Activated T-helper 17 cell treated with anti-CD3 and anti-CD28 coated beads, Interleukin-2, amount 50 U/mL, for 72 hours (primary cell): ENCODE data around the gene STARD7. TPM values are rescaled to one million over a fixed set of nuclear protein-coding genes. Genes with fewer than 3 reads are reported as not detected.
A peak's percentile ranks its signal among the peaks of the same experiment; 100 is the strongest.
"Not testable (repeated sequence)": the region's sequence is repeated elsewhere in the genome, so short reads cannot be mapped to it uniquely, and the experiment has no call there.

Source experiments
- ATAC-seq: fragments of 150-1000 bp; cut with Tn5 transposase; replicated peaks from 2 replicates; pipeline ENCODE4 v1.10.0; 2021; ENCODE audit warnings: mild to moderate bottlenecking, moderate library complexity
- H3K27ac Mint-ChIP-seq: one replicate; pipeline ENCODE4 v1.8.0; 2022; ENCODE audit warnings: mixed read lengths
- H3K27me3 Mint-ChIP-seq: one replicate; pipeline ENCODE4 v1.8.0; 2022; ENCODE audit warnings: mixed read lengths
- H3K36me3 Mint-ChIP-seq: one replicate; pipeline ENCODE4 v1.8.0; 2022; ENCODE audit warnings: low read depth, mild to moderate bottlenecking, mixed read lengths
- H3K4me1 Mint-ChIP-seq: one replicate; pipeline ENCODE4 v1.8.0; 2022; ENCODE audit warnings: mixed read lengths
- H3K4me3 Mint-ChIP-seq: one replicate; pipeline ENCODE4 v1.8.0; 2022; ENCODE audit warnings: mild to moderate bottlenecking, mixed read lengths
- H3K9me3 Mint-ChIP-seq: one replicate; pipeline ENCODE4 v1.8.0; 2022; ENCODE audit warnings: mixed read lengths
- total RNA-seq, 2 donors: library from RNA; stranded (reverse); gene quantifications; one replicate each; pipeline ENCODE4 v1.2.3, GENCODE V29; 2022

Gene STARD7
- total RNA-seq, 2 donors from 2014 or later: 140 to 190 TPM

GRCh38 chr2:96170626-96171025 is 38.0 kb downstream of the STARD7 start:
- Mint-ChIP-seq H3K4me1 (peaks cover 15% of the 10 kb centered on the region), H3K4me3 (no peak overlapping the region)

GRCh38 chr2:96169868-96170507 is 38.6 kb downstream of the STARD7 start:
- no peaks in the 10 kb centered on the region for H3K9me3 Mint-ChIP-seq
- H3K4me3 Mint-ChIP-seq: no peak overlapping the region
- peaks cover 15% of the 10 kb centered on the region for H3K4me1 Mint-ChIP-seq
- no peak overlapping the region for H3K27ac Mint-ChIP-seq
- no peaks in the 10 kb centered on the region for H3K36me3 Mint-ChIP-seq
- no peak for ATAC-seq
- H3K27me3 Mint-ChIP-seq: no peaks in the 10 kb centered on the region

More at GRCh38 chr2:96170626-96171025, 38.0 kb downstream of the STARD7 start:
- no peak overlapping the region for H3K27ac Mint-ChIP-seq
- no peaks in the 10 kb centered on the region for H3K36me3 Mint-ChIP-seq
- no peak for ATAC-seq
- H3K9me3 Mint-ChIP-seq: no peaks in the 10 kb centered on the region
- no peaks in the 10 kb centered on the region for H3K27me3 Mint-ChIP-seq

GRCh38 chr2:96167407-96168013 is 41.1 kb downstream of the STARD7 start:
- H3K27ac Mint-ChIP-seq: no peak overlapping the region
- peaks cover 26% of the 10 kb centered on the region for H3K4me1 Mint-ChIP-seq
- no peaks in the 10 kb centered on the region for H3K27me3 Mint-ChIP-seq
- peaks cover 14% of the 10 kb centered on the region for H3K36me3 Mint-ChIP-seq
- H3K4me3 Mint-ChIP-seq: peak overlapping the region; percentile 22
- no peak for ATAC-seq
- H3K9me3 Mint-ChIP-seq: no peaks in the 10 kb centered on the region

- H3K27me3 Mint-ChIP-seq: no peaks in the 10 kb centered on the region
- peak; percentile 89 for ATAC-seq
- H3K4me1 Mint-ChIP-seq: peaks cover 41% of the 10 kb centered on the region
- peak overlapping the region; percentile 88 for H3K4me3 Mint-ChIP-seq
- peak overlapping the region; percentile 97 for H3K27ac Mint-ChIP-seq
- peaks cover 14% of the 10 kb centered on the region for H3K36me3 Mint-ChIP-seq
- H3K9me3 Mint-ChIP-seq: no peaks in the 10 kb centered on the region
Measured at GRCh38 chr2:96164459-96165184, 44.0 kb downstream of the STARD7 start.

GRCh38 chr2:96163768-96164429 is 44.7 kb downstream of the STARD7 start:
- no peaks in the 10 kb centered on the region for H3K9me3 Mint-ChIP-seq
- no peaks in the 10 kb centered on the region for H3K27me3 Mint-ChIP-seq
- H3K4me3 Mint-ChIP-seq: peak overlapping the region; percentile 88
- peak; percentile 53 for ATAC-seq
- peaks cover 20% of the 10 kb centered on the region for H3K36me3 Mint-ChIP-seq
- peaks cover 48% of the 10 kb centered on the region for H3K4me1 Mint-ChIP-seq
- H3K27ac Mint-ChIP-seq: peak overlapping the region; percentile 97

GRCh38 chr2:96163415-96163767 is 45.2 kb downstream of the STARD7 start:
- Mint-ChIP-seq H3K36me3 (peaks cover 20% of the 10 kb centered on the region), H3K27me3 (no peaks in the 10 kb centered on the region), H3K9me3 (no peaks in the 10 kb centered on the region), H3K4me3 (peak overlapping the region; percentile 88), H3K27ac (peak overlapping the region; percentile 97), H3K4me1 (peaks cover 50% of the 10 kb centered on the region)
- no peak for ATAC-seq

GRCh38 chr2:96161898-96162297 is 46.7 kb downstream of the STARD7 start:
- Mint-ChIP-seq H3K27ac (peak overlapping the region; percentile 97), H3K27me3 (no peaks in the 10 kb centered on the region), H3K4me3 (peak overlapping the region; percentile 88), H3K36me3 (peaks cover 25% of the 10 kb centered on the region), H3K4me1 (peaks cover 55% of the 10 kb centered on the region), H3K9me3 (no peaks in the 10 kb centered on the region)
- ATAC-seq: peak; percentile 4

- H3K36me3 Mint-ChIP-seq: peaks cover 25% of the 10 kb centered on the region
- H3K4me1 Mint-ChIP-seq: peaks cover 65% of the 10 kb centered on the region
- ATAC-seq, H3K27me3 Mint-ChIP-seq, H3K9me3 Mint-ChIP-seq: not testable (repeated sequence)
- peak overlapping the region; percentile 21 for H3K27ac Mint-ChIP-seq
- H3K4me3 Mint-ChIP-seq: peak overlapping the region; percentile 88
Measured at GRCh38 chr2:96160366-96160765, 48.3 kb downstream of the STARD7 start.

- H3K4me3 Mint-ChIP-seq: peak overlapping the region; percentile 87
- H3K27ac Mint-ChIP-seq: peak overlapping the region; percentile 98
- no peaks in the 10 kb centered on the region for H3K27me3 Mint-ChIP-seq
- H3K9me3 Mint-ChIP-seq: no peaks in the 10 kb centered on the region
- H3K36me3 Mint-ChIP-seq: peaks cover 19% of the 10 kb centered on the region
- peak; percentile 16 for ATAC-seq
- peaks cover 57% of the 10 kb centered on the region for H3K4me1 Mint-ChIP-seq
Measured at GRCh38 chr2:96159084-96159830, 49.4 kb downstream of the STARD7 start.

- peak overlapping the region; percentile 98 for H3K27ac Mint-ChIP-seq
- no peaks in the 10 kb centered on the region for H3K27me3 Mint-ChIP-seq
- H3K9me3 Mint-ChIP-seq: no peaks in the 10 kb centered on the region
- H3K4me3 Mint-ChIP-seq: peak overlapping the region; percentile 87
- ATAC-seq: no peak
- peaks cover 12% of the 10 kb centered on the region for H3K36me3 Mint-ChIP-seq
- peaks cover 50% of the 10 kb centered on the region for H3K4me1 Mint-ChIP-seq
Measured at GRCh38 chr2:96158554-96158940, 50.1 kb downstream of the STARD7 start.

GRCh38 chr2:96157649-96158553 is 50.7 kb downstream of the STARD7 start:
- peak; percentile 80 for ATAC-seq
- Mint-ChIP-seq H3K27ac (peak overlapping the region; percentile 98), H3K4me3 (peak overlapping the region; percentile 87)

GRCh38 chr2:96156926-96157648 is 51.5 kb downstream of the STARD7 start:
- peak overlapping the region; percentile 98 for H3K27ac Mint-ChIP-seq
- peak; percentile 6 for ATAC-seq
- no peaks in the 10 kb centered on the region for H3K9me3 Mint-ChIP-seq
- peaks cover 11% of the 10 kb centered on the region for H3K36me3 Mint-ChIP-seq
- H3K27me3 Mint-ChIP-seq: no peaks in the 10 kb centered on the region
- H3K4me3 Mint-ChIP-seq: peak overlapping the region; percentile 87
- H3K4me1 Mint-ChIP-seq: peaks cover 44% of the 10 kb centered on the region

More at GRCh38 chr2:96157649-96158553, 50.7 kb downstream of the STARD7 start:
- Mint-ChIP-seq H3K36me3 (peaks cover 11% of the 10 kb centered on the region), H3K27me3 (no peaks in the 10 kb centered on the region), H3K9me3 (no peaks in the 10 kb centered on the region), H3K4me1 (peaks cover 47% of the 10 kb centered on the region)
